NCI-H2227 (cell line): ENCODE results near the gene ORAI1.
"Not testable (repeated sequence)": the region's sequence is repeated elsewhere in the genome, so short reads cannot be mapped to it uniquely, and the experiment has no call there.

ENCODE experiments used
- DNase-seq: peaks from one replicate; lab custom pipeline; 2025; ENCODE audit not compliant: unreplicated experiment; lab: John Stamatoyannopoulos, UW

ORAI1 gene

DNA sequence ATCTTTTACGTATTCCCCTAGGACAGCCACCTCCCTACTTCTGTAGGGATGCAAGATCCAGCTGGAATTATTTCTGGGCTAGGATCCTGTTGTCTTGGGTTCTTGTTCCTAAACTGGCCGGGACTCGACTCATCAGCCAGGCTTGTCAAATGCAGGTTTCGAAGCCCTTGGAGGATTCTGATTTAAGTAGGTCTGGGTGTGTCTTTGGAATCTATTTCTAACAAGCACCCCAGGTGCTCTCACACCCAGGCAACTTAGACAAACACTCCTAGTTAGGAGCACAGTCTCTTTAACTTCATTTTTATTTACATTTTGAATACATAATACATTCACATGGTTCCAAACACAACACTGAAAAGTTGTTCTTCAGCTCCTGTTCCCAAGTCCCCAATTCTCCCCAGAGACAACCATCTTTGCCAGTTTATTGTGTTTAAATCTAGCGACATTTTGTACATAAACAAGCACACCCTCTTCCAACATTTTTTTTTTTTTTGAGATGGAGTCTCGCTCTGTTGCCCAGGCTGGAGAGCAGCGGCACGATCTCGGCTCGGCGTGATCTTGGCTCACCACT lies 22.2 kb downstream of the ORAI1 start:
- DNase-seq = no peak

DNA sequence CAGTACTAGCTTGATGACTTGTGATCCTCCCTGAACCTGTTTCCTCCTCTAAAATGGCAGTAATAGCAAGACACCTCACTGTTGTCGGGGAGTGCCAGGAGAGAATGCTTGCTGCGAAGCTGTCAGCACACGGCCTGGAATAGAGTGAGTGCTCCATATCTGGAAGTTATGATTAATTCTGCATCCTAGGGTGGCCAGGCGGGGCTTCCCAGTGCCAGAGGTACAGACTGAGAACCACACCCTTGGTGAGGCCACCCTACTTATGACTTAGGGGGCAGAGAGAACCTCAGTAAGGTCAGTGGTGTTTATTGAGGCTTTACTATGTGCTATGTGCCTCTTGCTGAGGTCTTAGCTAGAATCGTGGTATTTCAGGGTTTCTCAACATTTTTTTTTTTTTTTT lies 23.0 kb downstream of the ORAI1 start:
- DNase-seq = no peak

DNA sequence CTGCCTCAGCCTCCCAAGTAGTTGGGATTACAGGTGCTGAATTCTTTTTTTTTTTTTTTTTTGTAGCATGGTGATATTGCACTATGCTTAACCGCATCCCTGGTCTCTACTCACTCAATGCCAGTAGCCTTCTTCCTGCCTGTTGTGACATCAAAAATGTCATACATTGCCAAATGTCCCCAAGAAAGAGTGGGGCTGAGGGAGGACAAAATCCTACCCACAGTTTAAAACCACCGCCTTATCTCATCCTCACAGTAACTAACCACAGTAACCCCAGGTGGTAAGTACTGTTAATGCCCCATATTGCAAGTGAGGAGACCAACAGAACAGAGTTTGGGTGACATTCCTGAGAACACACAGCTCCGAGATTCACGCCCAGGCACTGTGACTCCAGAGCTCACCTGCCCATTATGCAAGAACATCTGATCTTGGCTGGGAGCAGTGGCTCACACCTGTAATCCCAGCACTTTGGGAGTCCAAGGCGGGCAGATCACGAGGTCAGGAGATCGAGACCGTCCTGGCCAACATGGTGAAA lies 23.6 kb downstream of the ORAI1 start:
- no peak for DNase-seq

DNA sequence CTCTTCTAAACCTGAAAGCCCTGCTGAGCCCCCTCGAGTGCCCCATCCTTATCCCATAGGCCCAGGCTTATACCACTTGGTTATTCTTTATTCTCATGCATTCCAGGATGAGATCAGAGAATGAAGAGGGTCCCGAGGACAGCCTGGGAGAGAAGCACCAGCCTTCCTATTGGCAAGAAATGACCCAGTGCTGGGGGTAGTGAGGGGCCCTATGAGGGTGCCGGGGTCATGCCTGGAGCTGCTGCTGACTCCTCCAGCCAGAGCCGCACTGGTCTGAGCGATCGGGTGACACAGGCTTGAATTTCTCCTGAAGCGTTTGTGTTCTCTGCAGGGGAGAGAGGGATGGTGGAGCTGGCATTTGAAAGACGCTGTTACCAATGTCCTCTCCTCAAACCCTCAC lies 25.0 kb downstream of the ORAI1 start:
- DNase-seq = no peak

DNA sequence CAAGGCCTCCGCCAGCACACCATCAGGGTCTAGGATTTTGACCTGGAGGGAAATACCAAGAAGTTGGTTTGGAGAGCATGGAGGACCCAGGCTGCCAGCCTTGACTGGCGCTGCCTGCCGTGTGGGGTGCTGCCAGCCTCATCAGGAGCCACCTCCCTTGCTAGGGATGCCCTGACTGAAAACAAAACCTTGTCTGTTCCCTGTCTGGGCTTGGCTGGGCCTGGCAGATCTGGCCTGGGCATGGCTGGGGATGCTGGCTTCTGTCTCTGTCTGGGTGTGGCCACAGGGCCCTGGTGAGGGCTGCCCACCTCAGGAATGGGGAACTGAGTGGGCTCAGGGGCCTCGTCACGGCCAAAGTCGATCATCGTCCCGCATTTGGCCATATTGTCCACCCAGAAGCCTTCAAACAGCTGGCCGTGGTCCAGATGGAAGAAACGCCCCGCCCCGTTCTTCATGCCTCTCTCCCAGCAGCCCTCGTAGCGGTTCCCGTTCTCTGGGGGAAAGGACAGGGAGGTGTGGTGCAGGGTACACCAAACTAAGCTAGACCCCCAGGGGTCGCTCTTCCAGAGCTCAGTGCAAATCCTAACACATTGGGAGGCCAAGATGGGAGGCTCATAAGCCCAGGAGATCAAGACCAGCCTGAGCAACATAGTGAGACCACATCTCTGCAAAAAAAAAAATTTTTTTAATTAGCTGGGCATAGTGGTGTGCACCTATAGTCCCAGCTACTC lies 26.6 kb downstream of the ORAI1 start:
- no peak for DNase-seq

DNA sequence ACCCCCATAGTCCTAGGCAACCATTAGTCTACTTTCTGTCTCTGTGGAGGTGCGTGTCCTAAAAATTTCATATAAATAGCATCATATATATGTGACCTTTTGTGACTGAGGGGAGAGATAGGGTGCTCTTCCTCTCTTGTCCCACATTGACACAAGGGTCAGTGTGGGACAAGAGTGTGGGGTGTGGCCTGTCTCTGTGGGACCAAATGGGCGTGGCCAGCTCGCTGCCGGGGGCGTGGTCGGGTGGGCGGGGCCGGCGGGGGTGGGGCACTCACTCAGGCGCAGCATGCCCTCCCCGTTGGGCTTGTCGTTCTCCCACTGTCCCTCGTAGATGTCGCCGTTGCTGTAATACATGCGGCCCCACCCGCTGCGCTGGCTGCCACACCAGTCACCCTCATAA lies 27.7 kb downstream of the ORAI1 start:
- no peak for DNase-seq

DNA sequence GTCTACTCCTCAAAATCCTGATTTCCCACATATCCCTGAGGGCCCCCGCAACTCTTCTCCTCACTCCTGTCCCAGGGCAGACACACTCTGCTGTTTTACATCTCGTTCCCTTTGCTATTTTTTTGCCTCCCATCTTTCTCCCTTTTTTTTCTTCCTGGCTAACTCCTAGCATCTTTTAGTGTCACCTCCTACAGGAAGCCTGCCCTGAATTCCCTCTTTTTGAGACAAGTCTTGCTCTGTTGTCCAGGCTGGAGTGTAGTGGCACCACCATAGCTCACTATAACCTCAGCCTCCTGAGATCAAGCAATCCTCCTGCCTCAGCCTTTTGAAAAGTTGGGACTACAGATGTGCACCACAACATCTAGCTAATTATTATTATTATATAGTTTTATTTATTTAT lies 29.8 kb downstream of the ORAI1 start:
- DNase-seq = no peak

GRCh38 chr12:121657305-121658008 lies 31.1 kb downstream of the ORAI1 start:
- DNase-seq = no peak

DNA sequence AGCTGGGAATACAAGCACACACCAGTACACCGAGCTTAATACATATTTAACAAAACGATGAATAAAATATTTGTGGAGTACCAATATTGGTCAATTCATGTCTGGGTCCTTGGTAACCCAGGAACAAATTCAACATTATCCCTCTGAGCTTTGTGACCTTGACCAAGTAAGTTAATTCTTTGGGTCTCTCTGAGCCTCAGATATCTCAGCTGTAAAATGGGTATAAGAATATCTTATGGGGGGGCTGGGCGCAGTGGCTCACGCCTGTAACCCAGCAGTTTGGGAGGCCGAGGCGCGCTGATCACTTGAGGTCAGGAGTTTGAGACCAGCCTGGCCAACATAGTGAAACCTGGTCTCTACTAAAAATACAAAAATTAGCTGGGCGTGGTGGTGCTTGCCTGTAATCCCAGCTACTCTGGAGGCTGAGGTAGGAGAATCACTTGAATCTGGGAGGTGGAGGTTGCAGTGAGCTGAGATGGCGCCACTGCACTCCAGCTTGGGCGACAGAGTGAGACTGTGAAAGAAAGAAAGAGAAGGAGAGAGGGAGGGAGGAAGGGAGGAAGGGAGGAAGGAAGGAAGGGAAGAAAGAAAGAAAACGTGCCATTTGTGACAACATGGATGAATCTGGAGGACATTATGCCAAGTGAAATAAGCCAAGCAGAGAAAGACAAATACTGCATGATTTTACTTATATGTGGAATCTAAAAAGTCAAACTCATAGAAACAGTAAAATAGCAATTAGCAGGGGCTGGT lies 35.2 kb downstream of the ORAI1 start:
- not testable (repeated sequence) for DNase-seq

- no peak for DNase-seq
These were observed 37.2 kb downstream of the ORAI1 start for GRCh38 chr12:121663610-121663929.

DNA sequence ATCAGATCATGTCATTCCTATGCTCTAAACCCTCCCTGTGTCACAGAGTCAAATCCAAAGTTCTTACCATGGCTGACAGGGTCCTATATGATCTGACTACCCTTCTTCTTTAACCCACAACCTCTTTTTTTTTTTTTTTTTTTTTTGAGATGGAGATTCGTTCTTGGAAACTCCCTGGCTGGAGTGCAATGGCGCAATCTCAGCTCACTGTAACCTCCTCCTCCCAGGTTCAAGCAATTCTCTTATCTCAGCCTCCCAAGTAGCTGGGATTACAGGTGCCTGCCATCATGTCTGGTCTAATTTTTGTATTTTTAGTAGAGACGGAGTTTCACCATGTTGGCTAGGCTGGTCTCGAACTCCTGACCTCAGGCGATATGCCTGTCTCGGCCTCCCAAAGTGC lies 40.5 kb downstream of the ORAI1 start:
- not testable (repeated sequence) for DNase-seq

DNA sequence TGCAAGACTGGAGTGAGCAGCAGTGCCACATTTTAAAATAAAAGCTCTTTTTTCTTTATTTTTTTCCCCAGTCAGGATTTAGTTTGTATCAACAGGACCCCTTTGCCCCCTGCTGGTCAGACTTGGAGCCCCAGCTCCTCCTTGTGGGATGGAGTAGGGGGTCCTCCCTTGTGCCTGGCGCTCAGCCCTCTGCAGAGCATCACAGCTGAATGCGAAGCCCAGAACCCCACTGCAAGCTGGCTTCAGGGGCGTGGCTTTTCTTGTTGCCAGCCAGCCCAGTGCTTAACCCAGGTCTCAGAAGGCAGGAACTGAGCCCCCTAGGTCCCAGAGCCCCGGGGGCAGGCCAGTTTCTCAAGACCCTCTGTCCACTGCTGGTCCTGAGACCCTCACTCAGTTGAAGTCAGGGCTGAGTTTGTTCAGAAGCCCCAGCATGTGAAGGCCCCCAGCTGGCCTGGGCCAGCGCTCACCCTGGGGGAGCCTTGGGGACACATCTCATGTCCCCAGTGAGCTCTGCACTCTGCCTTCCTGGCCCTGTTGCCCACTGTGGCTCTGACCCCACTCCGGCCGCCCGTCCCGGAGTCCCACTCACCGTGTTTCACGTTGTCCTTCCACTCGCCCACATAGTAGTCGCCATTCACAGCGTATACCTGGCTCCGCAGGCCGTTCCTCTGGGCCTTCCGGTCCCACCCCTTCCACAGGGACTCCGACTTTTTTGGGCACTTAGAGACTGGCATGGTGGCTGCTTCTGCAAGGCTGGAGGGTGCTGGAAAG lies 42.6 kb downstream of the ORAI1 start:
- peak; percentile 39 for DNase-seq

DNA sequence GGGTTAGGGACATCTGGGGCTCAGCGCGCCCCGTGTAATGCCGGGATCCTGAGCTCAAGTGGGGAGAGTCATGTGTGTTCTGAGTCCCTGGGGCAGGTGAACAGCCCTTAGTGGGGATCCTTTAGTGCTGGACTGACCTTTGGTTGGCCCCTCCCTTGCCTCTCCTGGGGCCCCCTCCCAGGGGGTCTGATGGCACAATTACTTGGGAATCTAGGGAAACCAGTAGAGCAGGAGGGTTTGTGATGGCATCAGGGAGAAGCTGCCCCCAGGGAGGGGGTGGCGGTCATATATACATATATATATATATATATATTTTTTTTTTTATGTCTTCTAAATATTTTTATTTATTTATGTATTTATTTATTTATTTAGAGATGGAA lies 43.2 kb downstream of the ORAI1 start, which contains the start of gene MORN3:
TSS of gene MORN3 (minus strand) at position 134 of the 380 bp plus-strand sequence. CDS start 171 bp downstream, outside the sequence.
- DNase-seq = no peak

- DNase-seq = peak; percentile 53
These were observed 46.7 kb downstream of the ORAI1 start for GRCh38 chr12:121673013-121673511.

GRCh38 chr12:121676190-121676589 lies 49.9 kb downstream of the ORAI1 start:
- no peak for DNase-seq

GRCh38 chr12:121678305-121678704 lies 52.0 kb downstream of the ORAI1 start:
- no peak for DNase-seq

- no peak for DNase-seq
These were observed 52.5 kb downstream of the ORAI1 start for GRCh38 chr12:121678716-121679300.

DNA sequence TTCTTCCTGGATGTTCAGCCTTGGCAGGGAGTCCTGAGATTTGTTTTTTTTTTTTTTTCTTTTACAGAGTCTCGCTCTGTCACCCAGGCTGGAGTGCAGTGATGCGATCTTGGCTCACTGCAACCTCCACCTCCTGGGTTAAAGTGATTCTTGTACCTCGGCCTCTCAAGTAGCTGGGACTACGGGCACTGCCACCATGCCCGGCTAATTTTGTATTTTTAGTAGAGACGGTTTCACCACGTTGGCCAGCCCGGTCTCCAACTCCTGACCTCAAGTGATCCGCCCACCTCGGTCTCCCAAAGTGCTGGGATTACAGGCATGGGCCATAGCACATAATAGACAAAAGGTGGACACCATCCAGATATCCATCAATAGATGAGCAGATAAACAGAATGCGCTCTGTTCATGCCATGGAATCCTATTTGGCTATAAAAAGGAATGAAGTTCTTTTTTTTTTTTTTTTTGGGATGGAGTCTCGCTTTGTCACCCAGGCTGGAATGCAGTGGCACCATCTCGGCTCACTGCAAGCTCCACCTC lies 53.4 kb downstream of the ORAI1 start:
- not testable (repeated sequence) for DNase-seq

DNA sequence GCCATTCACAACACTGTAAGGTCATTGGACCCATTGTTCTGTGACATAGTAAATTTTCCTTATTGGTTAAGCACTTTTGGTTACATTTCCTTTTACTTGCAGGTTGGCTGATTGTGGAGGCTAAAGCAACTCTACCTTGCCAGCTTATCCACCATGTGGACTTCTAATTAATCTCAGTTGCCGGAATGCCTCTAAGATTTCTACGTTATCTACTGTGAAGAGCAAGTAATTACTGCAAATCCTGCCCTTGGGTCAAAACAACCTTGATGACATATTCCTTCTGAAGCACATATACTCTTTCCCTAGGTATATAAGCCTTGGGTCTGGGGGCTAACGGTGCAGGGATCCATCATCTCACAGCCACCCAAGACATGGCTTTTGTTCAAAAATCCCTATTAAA lies 62.6 kb downstream of the ORAI1 start:
- no peak for DNase-seq

- DNase-seq = no peak
These were observed 63.1 kb downstream of the ORAI1 start for GRCh38 chr12:121689430-121689829.
